ENCODE measurements around the gene PTPRT. TPM values are rescaled to one million over a fixed set of nuclear protein-coding genes. Genes with fewer than 3 reads are reported as not detected.

The PTPRT gene
- total RNA-seq, 1 donor from 2014 or later, result 23.5 TPM

DNA sequence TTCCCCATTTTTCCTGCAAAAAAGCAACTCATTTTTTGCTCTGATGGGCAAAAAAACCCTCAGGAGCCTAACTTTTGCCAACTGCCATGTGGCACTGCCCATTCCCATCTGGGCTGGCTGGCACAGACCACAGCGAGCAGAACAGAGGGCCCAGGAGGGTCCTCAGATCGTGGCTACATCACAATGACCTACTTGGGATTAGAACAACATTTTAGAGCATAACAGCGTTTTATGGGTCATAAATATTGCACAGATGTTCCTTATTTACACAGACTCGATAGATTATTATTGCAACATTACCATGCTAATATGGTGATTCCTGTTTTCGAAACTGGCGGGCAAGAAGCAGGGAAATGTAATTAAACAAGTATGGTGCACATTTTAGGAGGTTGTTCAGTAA is 28.0 kb downstream of the PTPRT start:
- TF ChIP-seq, protein P1, sequence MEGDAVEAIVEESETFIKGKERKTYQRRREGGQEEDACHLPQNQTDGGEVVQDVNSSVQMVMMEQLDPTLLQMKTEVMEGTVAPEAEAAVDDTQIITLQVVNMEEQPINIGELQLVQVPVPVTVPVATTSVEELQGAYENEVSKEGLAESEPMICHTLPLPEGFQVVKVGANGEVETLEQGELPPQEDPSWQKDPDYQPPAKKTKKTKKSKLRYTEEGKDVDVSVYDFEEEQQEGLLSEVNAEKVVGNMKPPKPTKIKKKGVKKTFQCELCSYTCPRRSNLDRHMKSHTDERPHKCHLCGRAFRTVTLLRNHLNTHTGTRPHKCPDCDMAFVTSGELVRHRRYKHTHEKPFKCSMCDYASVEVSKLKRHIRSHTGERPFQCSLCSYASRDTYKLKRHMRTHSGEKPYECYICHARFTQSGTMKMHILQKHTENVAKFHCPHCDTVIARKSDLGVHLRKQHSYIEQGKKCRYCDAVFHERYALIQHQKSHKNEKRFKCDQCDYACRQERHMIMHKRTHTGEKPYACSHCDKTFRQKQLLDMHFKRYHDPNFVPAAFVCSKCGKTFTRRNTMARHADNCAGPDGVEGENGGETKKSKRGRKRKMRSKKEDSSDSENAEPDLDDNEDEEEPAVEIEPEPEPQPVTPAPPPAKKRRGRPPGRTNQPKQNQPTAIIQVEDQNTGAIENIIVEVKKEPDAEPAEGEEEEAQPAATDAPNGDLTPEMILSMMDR (IDR thresholded peaks at IDR 0.05), result no peak
- Histone ChIP-seq H3K4me1 (no peaks in the 10 kb centered on the region), H3K9me3 (no peaks in the 10 kb centered on the region), H3K36me3 (no peaks in the 10 kb centered on the region), H3K4me3 (no peak overlapping the region), H3K27ac (no peak overlapping the region), H3K27me3 (no peaks in the 10 kb centered on the region)
- no peak for DNase-seq (ENCODE audit: low spot score in 2 of 2)
- intact Hi-C loops (cut with DNase I), result no loop called here

DNA sequence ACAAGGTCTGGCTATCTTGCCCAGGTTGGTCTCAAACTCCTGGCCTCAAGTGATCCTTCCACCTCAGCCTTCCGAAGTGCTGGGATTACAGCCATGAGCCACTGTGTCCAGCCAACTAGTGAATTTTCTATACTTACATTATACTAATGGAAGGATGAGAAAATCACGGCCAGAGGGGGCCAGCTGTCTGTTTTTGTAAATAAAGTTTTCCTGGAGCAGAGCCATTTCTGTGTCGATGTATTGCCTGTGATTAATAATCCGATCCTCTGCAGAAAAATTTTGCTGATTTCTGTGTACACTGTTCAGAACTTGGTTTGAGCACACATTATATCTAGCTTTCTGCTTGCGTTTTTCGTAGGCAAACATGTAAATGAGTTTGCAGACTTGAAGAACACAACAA is 28.8 kb downstream of the PTPRT start:
- DNase-seq (ENCODE audit: low spot score in 2 of 2), result no peak
- TF ChIP-seq, protein P1 (IDR thresholded peaks at IDR 0.05), result no peak
- intact Hi-C loops (cut with DNase I), result no loop called here
- Histone ChIP-seq H3K27me3 (no peaks in the 10 kb centered on the region), H3K36me3 (no peaks in the 10 kb centered on the region), H3K4me3 (no peak overlapping the region), H3K4me1 (no peaks in the 10 kb centered on the region), H3K27ac (no peak overlapping the region), H3K9me3 (no peaks in the 10 kb centered on the region)

DNA sequence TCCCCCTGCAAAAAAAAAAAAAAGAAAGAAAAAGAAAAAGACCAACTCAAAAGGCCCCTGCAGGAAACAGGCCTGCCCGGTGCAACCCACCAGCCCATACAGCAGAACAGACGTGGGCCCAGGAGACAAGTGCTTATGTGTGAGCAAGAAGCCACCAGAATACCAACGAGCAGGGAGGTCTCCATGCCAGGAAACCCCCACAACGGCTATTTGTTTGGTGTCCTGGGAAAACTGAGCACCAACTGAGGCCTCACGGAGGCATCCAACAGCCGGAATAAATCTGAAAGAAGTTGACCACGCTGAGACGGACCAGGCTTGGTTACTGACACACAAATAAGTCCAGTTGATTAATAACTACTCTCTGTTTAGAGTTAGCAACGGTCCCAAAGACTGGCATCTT is 29.7 kb downstream of the PTPRT start:
- no peaks in the 10 kb centered on the region for H3K27me3 ChIP-seq
- TF ChIP-seq, protein P1 (IDR thresholded peaks at IDR 0.05), result no peak
- no peaks in the 10 kb centered on the region for H3K9me3 ChIP-seq
- H3K4me1 ChIP-seq, result no peaks in the 10 kb centered on the region
- intact Hi-C loops (cut with DNase I), result no loop called here
- H3K27ac ChIP-seq, result no peak overlapping the region
- no peaks in the 10 kb centered on the region for H3K36me3 ChIP-seq
- no peak overlapping the region for H3K4me3 ChIP-seq
- no peak for DNase-seq (ENCODE audit: low spot score in 2 of 2)

DNA sequence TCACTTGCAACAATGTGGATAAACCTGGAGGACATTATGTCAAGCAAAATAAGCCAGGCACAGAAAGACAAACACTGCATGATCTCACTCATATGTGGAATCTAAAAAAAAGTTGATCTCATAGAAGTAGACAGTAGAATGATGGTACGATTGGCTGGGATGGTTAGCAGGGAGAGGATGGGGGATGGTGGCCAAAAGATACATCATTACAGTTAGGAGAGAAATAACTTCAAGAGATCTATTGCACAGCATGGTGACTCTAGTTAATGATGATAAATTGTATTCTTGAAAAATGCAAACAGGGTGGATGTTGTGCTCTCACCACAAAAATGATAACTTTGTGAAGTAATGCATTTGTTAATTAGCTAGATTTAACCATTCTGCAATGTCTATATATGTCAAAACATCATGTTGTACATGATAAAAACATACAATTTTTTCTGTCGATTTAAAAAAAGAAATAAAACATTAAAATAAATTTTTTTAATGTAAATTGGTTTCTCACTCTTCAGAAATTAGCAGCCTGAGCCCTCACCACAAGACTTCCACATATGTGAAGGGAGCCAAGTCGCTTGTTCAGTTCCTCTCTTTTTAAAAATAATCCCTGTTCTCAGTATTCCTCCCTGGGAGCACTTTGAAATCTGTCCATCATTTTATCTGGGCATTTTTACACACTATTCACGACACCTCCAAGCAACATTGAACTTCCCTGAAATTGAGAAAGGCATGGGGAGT is 34.2 kb downstream of the PTPRT start:
- intact Hi-C loops (cut with DNase I), result no loop called here
- TF ChIP-seq, protein P1 (IDR thresholded peaks at IDR 0.05), result no peak
- Histone ChIP-seq H3K4me1 (no peaks in the 10 kb centered on the region), H3K36me3 (no peaks in the 10 kb centered on the region), H3K9me3 (no peaks in the 10 kb centered on the region), H3K27ac (no peak overlapping the region), H3K4me3 (no peak overlapping the region), H3K27me3 (no peaks in the 10 kb centered on the region)
- no peak for DNase-seq (ENCODE audit: low spot score in 2 of 2)

DNA sequence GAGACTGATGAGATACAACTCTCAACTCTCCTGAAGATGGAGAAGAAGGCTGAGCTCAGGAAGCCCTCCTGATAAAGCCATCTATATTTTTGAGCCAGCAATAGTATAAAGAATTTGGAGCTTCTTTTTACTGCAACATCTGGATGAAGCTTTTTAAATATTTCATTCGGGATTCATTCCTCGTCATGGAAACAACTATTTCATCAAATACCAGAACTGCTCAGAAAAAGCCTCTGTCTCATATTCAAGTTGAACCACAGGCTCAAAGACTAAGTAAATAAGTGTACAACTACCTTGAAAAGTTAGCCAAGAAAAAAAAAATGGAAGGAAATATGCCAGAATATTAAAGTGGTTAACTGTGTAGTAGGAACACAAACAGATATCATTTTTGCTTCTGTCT is 37.8 kb downstream of the PTPRT start:
- Histone ChIP-seq H3K27me3 (no peaks in the 10 kb centered on the region), H3K4me1 (no peaks in the 10 kb centered on the region), H3K4me3 (no peak overlapping the region), H3K27ac (no peak overlapping the region), H3K9me3 (no peaks in the 10 kb centered on the region), H3K36me3 (no peaks in the 10 kb centered on the region)
- DNase-seq (ENCODE audit: low spot score in 2 of 2), result no peak
- TF ChIP-seq, protein P1 (IDR thresholded peaks at IDR 0.05), result no peak
- intact Hi-C loops (cut with DNase I), result no loop called here

DNA sequence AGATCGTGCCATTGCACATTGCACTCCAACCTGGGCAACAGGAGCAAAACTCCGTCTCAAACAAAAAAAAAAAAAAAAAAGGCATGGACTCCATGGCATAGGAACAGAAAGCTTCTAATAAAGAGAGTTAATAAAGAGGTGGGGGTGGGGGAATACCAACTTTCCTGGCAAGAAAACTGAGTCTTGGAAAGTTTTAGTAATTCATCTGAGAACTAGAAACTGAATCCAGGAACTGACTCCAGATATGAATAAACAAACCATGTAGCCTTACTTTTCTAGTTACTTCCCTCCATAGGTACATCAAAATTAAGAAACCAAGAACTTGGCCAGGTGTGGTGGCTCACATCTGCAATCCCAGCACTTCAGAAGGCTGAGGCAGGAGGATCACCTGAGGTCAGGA is 38.5 kb downstream of the PTPRT start:
- intact Hi-C loops (cut with DNase I), result no loop called here
- Histone ChIP-seq H3K4me3 (no peak overlapping the region), H3K9me3 (no peaks in the 10 kb centered on the region), H3K27ac (no peak overlapping the region), H3K36me3 (no peaks in the 10 kb centered on the region), H3K27me3 (no peaks in the 10 kb centered on the region), H3K4me1 (no peaks in the 10 kb centered on the region)
- TF ChIP-seq, protein P1 (IDR thresholded peaks at IDR 0.05), result no peak
- DNase-seq (ENCODE audit: low spot score in 2 of 2), result no peak
